ENCODE measurements around the gene USPL1. TPM values are rescaled to one million over a fixed set of nuclear protein-coding genes. Genes with fewer than 3 reads are reported as not detected.

The USPL1 gene
- total and polyA plus RNA-seq, 2 of the 13 experiments (the other 11 are each of a cell fraction or from before 2014, with no cell fraction given): 13.7 to 15.9 TPM

- TF ChIP-seq PAXIP1 (CRISPR knock-in tag; conservative IDR thresholded peaks at IDR 0.05) (peak; percentile 85), PRPF4 (IDR thresholded peaks at IDR 0.05; ENCODE audit: low read depth, low read length, poor library complexity, severe bottlenecking) (peak; percentile 69), KLF11 (CRISPR knock-in tag; IDR thresholded peaks at IDR 0.05) (peak; percentile 97), IRF9 (CRISPR knock-in tag; IDR thresholded peaks at IDR 0.05; ENCODE audit: borderline replicate concordance) (peak; percentile 99), IKZF4 (CRISPR knock-in tag; IDR thresholded peaks at IDR 0.05; ENCODE audit: borderline replicate concordance, low read depth, not compliant biosample characterization) (peak; percentile 95), ZNF510 (CRISPR knock-in tag; IDR thresholded peaks at IDR 0.05; ENCODE audit: low read depth) (peak; percentile 84; the same call in 1 of the 2 replicates), ONECUT2 (CRISPR knock-in tag; IDR thresholded peaks at IDR 0.05) (peak; percentile 64; the same call in 1 of the 2 replicates), ZBTB40 (IDR thresholded peaks at IDR 0.05) (peak; percentile 98), ZBTB40 (CRISPR knock-in tag; IDR thresholded peaks at IDR 0.05) (peak; percentile 93), MAZ (IDR thresholded peaks at IDR 0.05; ENCODE audit: borderline replicate concordance, low read depth, low read length) (peak; percentile 89), MAZ (CRISPR knock-in tag; IDR thresholded peaks at IDR 0.05; ENCODE audit: low read depth) (peak; percentile 98), RARG (CRISPR knock-in tag; IDR thresholded peaks at IDR 0.05; ENCODE audit: low read depth) (peak; percentile 96; the same call in 1 of the 2 replicates), MTERF4 (CRISPR knock-in tag; IDR thresholded peaks at IDR 0.05) (peak; percentile 87)
Measured at GRCh38 chr13:30617315-30618185, at the start of gene USPL1 (continued).
